NCI-H1092 treated with DMSO at 0.1 percent for 48 hours (cell line): Measurements from ENCODE around the gene METTL6.
A peak's percentile ranks its signal among the peaks of the same experiment; 100 is the strongest.
"Not testable (repeated sequence)": the region's sequence is repeated elsewhere in the genome, so short reads cannot be mapped to it uniquely, and the experiment has no call there.

Experiments
- DNase-seq: peaks from one replicate; lab custom pipeline; 2025; lab: John Stamatoyannopoulos, UW

The METTL6 gene

DNA sequence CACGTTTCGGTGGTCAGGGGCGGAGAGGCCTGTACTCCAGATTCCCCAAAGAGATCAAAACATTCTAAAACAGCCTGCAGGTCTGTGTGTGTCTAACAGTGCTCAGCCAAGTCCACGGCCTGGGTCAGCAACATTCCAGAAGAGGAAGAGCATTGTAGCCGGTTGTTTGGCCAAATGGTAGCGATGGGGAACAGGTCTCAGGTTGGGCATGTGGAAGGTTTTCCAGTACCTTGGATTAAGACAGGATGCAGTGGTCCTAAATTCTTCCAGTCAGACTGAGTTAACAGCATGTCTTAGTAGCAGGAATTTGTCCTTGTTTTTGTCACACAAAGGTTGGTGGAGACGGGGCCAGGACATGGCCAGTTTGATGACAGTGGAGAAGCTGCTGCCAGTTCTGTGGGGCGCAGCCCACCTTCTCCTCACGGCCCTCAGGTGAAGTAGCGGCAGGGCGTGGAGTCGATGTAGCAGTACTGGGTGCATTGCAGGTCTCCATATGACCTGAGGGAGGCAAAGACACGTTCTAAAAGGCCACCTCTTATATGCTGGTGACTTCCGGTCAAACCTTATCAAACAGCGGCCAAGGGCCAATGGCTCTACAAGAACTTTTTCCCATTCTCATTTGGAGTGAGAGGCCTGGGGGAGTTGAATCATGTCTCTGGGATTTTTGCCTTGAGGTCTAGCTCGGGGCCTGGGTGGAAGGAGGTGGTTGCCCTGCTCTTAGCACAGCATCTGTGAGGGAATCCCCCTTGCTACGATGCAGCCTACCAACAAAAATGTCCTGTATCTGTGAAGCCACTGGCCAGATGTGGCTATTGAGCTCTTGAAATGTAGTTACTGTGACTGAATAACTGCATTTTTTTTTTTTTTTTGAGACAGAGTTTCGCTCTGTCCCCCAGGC, 24.1 kb upstream of the METTL6 start:
- no peak for DNase-seq

DNA sequence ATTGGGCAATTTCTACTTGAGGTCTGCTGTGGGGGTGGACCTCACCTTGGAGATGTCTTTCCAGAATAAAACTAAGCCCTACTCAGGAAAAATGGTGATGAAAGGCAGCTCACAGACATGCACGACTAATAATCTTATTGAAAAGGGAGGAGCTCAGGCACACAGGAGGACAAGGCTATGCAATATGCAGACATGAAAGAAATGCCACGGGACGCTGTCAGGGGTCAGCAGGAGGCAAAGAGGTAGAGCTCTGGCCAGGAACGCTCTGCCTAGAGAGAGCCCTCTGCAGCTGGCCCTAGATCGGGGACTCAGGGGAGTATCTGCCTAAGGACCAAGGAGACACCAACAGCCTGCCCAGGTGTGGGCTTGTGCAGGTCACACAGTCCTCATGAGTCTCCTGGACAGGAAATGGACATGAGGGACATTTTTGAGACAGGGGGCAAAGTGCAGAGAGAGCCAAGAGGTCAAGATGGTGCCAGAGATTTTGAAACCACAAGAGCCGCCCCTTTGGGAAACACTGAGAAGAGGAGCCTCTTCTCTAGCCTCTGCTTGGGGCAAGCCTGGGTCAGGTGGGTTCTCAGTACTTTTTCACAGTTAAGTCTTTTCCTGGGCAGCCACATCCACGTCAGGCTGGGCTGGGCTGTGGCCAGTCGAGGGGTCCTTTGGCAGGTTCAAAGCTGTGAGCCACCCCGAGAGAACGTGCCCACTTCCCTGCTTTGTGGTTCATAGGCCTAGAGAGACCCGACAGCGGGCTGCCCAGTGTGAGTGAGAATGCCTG, 23.3 kb upstream of the METTL6 start:
- no peak for DNase-seq

DNA sequence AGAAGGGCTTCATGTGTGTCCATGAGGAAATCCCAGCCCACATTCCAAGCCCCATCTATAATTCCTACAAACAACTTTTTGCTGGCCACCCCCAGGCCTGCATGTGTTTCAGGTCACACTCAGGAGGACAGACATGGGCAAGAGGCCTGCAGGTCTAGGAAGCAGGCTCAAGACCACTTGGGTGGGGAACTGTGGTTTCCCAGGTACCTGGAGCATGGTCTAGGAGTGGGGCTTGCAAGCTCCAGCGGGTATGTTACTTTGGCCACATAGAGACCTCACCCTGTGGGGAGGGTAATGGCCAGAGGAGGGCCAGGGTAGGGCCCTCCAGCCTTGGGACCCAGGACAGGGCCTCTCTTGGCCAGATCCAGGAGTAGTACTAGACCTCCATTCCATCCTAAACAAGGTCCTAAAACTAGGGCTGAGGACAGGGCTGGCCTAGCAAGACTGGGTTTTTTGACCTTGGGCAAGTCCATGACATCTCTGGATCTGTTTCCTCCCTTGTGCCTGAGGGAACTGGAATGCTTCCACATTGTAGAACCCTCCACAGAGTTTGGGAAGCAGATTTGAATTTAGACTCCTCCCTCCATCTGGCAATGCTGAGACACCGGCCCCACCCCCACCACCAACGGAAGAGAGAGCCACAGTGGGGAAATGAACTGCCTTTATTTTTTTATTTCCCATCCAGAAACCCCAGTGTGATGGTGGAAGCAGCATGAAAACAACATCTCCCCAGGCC, 22.3 kb upstream of the METTL6 start:
- DNase-seq = no peak

DNA sequence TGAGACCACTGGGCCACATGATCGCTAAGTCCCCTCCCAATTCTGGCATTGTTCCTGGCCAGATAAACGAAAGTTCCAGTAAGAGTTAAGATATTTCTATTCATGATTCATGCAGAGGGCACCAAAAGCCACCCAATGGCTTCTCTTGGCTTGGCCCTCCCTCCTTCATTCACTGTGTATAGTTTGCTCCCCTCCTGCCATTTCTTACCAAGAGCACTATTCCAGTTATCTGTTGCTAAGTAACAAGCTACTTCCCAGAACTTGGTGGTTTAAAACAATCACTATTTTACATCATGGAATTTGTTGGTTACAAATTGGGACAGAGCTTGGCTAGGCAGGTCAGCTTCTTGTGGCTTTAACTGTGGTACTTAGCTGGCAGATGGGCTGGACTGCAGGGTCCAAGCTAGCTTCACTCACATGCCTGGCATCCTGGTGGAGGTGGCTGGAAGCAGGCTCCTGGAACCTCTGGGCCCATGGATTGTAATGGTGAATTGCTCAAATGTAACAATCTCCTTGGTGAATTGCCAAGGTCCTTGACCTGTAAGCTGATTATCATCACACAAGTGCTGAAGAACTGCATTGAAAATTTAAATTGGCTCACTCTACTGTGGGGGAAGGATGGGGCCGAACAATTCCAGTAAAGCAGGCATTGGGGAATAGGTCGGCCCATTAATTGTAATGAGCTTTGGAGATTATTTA, 16.6 kb upstream of the METTL6 start:
- no peak for DNase-seq

DNA sequence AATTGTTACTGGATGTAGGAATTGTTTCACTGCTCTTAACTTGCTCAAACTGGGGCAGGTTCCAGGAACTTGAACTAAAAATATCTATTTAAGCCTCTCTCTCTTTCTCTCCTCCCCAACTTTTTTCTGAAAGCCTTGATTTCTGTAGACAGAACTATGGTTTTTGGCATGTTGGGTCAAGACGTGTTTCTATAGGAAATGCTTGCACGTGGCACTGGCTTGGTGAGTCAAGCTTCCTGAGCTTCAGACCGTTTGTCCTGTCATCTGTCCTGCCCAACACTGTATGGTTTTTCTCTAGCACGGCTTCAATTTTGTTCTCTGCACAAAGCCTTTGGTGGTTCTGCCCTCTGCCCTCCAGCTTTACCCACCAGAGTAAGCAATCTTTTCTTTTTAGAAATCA, 13.5 kb upstream of the METTL6 start:
- DNase-seq = no peak

DNA sequence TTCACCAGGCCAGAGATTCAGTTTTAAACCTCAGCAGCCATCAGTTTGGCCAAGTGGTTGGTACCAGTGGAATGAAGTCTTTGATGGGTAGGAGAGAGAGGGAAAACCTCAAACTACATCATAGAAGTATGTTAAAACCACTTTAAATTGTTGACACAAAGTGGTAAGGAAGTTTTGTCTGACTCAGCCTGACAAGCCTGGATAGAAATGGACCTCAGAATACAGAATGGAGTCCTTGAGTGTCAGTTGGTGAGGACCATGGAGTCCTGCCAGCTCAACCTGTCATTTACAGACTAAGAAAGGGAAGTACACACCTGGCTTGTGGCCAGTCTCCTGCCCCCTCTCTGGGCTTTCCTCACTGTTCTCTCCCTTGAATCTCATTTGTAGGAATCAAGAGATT, 12.1 kb upstream of the METTL6 start:
- no peak for DNase-seq

DNA sequence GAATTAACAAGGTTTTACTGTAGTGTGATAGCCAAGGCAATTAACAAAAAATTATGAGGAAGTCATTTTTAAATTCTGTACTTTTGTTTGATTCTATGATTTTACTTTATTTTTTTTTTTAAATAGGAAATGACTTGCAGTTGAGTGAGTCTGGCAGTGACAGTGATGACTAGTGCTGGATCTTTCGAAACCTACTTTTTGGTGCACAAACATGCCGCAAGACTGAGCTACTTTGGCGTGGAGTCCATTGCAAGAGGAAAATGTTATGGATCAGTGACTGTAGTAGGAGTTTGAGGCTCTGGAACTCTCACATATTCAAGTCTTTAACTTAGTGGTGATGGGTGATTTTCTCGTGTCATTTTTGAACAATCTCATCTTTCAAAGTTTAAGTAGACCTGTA, 11.6 kb upstream of the METTL6 start:
- no peak for DNase-seq

DNA sequence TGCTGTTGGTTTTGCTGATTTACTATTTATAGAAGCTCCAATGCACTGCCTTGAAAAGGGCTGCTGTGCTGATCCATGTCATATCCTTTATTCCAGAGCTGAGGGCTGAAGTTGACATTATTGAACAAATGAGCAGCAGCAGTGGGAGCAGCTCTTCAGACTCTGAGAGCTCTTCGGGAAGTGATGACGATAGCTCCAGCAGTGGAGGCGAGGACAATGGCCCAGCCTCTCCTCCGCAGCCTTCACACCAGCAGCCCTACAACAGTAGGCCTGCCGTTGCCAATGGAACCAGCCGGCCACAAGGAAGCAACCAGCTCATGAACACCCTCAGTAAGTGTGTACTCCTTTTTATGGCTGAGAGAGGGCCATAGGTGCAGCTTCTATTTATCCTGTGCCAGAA, 8.9 kb upstream of the METTL6 start:
- no peak for DNase-seq

DNA sequence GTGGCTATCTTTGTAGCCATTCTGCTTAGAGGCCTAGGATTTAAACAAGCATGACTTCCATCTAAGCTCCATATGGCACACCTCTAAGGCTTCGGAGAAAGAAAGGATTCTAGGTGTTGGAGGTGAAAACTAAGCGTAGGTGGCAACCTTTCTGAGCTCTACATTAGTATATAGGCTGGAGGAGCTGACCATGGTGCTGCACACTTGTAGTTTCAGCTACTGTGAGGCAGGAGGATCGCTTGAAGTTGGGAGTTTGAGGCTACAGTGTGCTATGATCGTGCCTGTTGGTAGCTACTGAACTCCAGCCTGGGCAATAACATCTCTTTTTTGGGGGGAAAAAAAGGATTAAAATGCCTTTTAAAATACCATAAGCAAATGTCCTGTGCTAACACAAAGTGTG, 7.4 kb upstream of the METTL6 start:
- no peak for DNase-seq

DNA sequence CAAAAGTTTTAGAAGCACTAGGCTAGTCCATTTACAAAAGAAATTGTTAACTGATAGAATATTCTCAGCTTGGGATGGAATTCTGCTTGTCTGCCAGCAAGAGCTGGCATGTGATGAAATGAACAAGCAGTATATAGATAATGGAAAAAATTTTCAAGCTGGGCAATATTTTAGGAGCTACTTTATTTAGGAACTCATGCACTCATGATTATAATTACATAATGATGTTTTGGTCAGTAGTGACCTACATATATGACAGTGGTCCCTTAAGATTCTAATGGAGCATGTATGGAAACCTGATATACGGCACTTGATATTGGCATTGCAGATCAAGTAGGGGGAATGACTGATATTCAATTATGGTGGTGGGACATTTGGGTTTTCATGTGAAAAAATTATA, 6.2 kb upstream of the METTL6 start:
- DNase-seq = no peak

DNA sequence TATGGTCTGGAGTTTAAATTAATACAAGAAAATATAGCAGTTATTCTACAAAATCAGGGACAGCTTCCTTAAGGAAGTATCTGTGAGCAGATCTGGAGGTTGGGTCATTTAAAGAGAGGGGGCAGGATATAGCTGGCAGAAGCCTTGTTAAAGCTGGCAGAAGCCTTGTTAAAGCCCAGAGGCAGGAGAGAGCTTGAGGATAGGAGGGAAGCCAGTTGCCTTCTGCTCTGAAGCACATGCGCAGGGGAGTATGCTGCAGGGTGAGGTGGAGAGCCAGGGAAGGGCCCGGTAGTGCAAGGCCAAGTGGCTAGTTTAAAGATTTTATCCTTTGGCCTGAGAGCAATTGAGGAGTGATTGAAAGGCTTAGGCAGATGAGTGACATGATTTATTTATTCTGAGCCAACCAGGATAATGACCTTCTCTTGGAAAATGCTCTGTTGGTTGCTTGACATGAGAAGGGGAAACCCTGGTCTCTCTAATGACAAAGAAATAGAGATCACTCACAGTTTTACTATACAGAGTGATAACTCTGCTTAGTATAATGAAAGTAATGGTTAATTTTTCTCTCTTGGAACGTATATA, 4.0 kb upstream of the METTL6 start:
- no peak for DNase-seq

DNA sequence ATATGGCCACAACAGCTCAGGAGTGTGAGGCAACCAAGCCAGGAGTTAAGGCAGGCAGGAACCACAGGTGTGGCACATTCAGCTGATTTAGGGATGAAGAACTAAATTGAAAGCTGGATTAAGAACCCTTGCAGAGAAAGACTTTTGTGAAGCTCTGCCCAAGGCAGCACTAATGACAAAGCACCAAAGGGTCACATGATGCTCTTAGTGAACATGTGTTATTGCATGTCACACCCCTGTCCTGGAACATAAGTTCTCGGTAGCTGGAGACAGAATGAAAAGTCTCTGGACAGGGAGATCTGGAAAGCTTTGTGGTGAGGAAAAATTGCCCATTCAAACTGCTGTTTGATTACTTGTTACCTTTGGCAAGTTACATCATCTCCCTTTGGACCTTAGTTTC, 3.3 kb upstream of the METTL6 start:
- no peak for DNase-seq

DNA sequence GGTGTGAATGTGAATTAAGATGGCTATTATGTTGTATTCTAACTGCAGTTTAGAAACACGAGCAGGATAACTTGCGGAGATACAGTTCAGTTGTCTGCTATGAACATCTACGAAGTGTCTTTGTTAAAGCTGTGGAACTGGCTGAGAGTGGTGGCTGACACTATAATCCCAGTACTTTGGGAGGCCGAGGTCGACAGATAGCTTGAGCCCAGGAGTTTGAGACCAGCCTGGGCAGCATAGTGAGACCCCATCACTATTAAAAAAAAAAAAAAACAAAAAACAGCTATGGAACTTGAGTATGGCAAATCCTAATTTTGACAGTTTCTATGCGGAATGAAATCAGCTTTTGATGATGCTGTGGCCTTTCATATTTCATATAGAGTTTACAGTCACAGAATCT, 1.7 kb upstream of the METTL6 start:
- no peak for DNase-seq

DNA sequence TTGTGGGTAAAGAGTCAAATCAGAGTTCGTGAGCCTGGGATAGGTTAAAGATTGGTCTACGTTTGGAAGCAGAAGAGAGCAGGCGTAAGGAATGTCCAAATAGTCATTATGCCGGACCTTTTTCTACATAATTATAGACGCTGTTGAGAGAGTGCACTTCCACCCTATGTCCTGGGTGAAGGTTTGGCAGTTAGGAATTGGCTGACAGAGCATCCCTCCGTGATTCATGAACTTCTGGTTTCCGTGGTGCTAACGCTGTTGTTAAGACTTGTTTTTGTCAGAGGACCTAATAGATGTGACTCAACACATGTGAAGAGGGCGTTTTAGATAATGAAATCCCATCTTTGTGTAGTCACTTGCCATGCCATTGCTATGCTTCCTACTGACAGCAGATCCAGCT, 1.2 kb upstream of the METTL6 start:
- DNase-seq = no peak

DNA sequence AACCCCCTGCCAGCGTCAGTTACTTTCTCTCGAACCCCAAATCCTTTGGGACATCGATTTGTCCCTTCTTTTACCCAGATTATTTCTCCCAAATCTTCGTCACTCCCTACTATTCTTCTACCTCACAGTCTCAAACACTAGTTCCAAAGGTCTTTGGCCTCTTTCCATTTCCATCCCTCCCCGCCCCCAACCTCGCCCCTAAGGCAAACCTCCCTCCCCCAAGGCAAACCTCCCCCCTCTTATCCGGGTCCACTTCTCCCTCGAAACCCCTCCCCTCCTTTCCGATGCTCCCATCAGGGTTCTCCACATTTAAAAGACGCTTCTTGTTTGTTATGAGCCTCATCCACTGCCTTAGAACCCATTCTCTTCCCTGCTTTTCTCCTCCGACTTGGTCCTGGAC, 637 bp upstream of the METTL6 start:
- no peak for DNase-seq

DNA sequence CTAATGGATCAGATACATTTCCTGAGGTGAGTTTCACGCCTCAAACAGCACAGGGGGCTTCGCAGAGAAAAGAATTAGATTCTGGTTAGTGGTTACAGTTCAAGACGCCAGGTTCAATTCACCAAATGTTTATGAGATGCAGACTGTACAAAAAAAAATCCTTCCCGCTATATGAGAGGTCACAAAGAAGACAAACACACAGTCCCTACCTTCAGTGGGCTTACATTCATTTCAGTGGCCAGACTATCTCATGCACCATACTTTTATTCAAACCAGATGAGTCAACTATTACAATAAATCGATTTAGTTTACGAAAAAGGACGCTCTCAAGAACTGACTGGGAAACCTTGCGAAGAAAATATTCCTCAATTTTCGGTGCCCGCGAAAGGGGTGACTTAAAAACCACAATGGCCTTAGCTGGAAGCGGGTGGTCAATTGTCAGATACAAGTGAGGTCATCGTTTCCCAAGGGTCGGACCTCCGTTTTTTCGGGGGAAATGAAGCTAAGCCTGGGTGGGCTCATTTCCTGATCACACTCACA, 695 bp downstream of the METTL6 start:
- DNase-seq = no peak

DNA sequence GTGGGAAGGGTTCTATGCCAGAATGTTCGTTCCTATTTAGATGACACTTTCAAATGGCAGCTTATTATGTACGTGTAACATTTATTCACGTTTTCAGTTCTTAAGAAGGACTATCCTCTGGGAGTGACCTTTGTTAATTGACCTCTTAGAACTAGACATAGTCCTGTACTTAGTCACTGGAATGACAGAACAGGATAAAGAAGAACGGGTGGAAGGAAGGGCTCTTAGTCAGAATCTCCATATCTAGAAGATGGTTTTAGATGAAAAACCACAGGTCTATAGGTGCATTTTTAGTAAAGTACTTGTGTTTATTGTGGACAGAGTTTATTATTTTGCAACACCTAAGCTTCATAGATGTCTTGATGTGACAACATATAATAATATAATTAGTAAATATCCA, 6.5 kb downstream of the METTL6 start:
- no peak for DNase-seq

DNA sequence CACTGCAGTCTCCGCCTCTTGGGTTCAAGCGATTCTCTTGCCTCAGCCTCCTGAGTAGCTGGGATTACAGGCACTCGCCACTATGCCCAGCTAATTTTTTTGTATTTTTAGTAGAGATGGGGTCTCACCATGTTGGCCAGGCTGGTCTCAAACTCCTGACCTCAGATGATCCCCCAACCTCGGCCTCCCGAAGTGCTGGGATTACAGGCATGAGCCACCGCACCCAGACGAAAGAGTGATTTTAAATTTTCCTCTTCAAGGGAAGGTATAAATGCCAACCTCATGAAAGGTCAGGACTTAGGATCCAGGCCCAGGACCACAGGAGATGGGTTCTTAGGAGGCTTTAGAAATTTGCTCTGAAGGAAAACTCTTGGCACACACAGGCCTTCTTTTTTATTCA, 16.4 kb downstream of the METTL6 start:
- DNase-seq = not testable (repeated sequence)

DNA sequence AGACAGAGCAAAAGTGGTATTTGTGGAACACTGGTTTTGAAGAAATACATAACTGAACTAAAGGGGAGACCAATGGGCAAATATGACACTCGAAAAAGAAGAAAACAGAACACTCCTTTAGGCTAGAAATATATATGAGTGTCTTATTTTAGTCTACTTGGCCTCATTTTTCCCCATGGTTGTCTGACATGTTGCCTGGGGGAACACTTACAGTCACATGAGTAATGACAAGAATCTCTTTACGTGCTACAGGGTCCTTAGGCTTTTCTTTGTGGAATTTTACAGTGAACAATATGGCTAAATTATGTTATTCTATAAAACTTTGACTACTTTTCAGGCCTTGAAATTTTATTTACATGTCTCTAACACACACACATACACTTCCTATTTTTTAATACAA, 17.6 kb downstream of the METTL6 start:
- no peak for DNase-seq

DNA sequence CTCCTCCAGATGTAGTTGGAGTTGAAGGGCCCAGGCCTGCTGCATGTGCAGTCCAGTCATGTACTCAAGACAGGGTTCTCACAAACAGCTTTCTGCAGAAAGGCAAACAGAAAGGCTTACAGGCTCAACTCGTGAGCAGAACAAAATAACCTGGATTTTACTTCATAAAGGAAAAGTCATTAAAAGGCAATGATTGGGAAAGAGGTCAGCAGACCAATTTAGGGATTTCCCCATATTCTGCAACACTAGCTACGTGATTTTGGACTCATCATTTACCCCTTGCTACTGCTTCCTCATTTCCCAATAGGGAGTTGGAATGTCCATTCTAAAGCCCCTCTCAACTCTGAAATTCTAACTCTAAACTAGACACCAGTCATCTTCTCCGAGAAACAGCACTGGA, 18.1 kb downstream of the METTL6 start:
- no peak for DNase-seq

DNA sequence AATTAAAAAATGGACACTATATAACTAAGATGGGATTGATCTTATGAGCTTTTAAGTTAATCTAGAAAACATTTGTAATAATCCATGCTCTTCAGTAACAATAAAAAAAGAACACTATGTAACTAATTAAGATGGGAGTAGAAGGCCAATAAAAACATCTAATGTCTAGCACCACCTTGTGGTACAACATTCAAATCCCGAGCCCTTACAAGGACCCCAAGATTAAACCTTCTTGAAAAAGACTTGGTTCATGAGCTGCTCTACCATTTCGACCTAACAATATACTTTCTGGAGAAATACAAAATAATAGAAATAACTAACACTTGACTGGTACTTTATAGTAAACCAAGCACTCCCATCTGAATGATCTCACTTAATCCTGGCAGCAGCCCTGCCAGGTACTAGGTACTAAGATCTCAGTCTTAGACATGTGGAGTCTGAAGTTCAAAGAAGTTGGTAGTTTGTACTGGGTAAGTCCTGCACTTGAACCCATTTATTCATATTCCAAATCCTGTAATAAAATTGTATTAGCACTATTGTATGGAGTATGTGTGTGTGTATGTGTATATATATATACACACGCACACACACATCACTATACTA, 21.8 kb downstream of the METTL6 start:
- DNase-seq = peak; percentile 53
